Endothelial cell of umbilical vein (primary cell): ENCODE results near the gene USH1C. TPM values are rescaled to one million over a fixed set of nuclear protein-coding genes. Genes with fewer than 3 reads are reported as not detected.

Experiments used
- BruUV-seq: library from RNA; stranded (reverse); fragments of 400-500 nt; replicated peaks from 2 replicates; lab custom pipeline; 2021; lab: Mats Ljungman, UMichigan
- CTCF ChIA-PET: fragments of 300-600, 350-600 bp; sonication (Branson Sonifier 250); formaldehyde crosslinking; loops from one replicate; lab custom pipeline; 2021; ENCODE audit warnings: antibody characterized with exemption, inconsistent platforms; lab: Charles Lee
- POLR2A ChIA-PET: fragments of 300-600, 350-600 bp; sonication (Branson Sonifier 250); formaldehyde crosslinking; loops from one replicate; lab custom pipeline; 2021; ENCODE audit warnings: antibody characterized with exemption, inconsistent platforms; lab: Charles Lee
- DNase-seq: peaks from one replicate; pipeline ENCODE4 v3.0.0-alpha.2; 2011; ENCODE audit warnings: low read depth, low spot score
- FAIRE-seq: peaks from 2 replicates; lab custom pipeline; 2011; peaks lifted over from hg19 to GRCh38; lab: Jason Lieb, UNC
- H2AFZ ChIP-seq: 2 replicates; pipeline ENCODE4 v1.6.0; 2012; ENCODE audit warnings: low read depth, low read length, control low read depth, inconsistent platforms
- H3K27ac ChIP-seq: 2 replicates; pipeline ENCODE4 v1.5.1; 2011; ENCODE audit warnings: low read depth, mild to moderate bottlenecking, control low read depth, low read length, moderate library complexity; ENCODE audit not compliant: insufficient read depth
- H3K27me3 ChIP-seq, 2 experiments: 2 replicates each; pipeline versions ENCODE4 v1.6.0 to v1.6.1; 2011; ENCODE audit warnings: low read length in 2 of 2, mixed read lengths in 1 of 2; ENCODE audit not compliant: control insufficient read depth in 2 of 2, insufficient read depth in 2 of 2
- H3K36me3 ChIP-seq, 2 experiments: 2 replicates in 1 of 2; 3 replicates in 1 of 2; pipeline ENCODE4 v1.5.1; 2011; ENCODE audit warnings: low read length in 2 of 2, mild to moderate bottlenecking in 1 of 2, moderate library complexity in 1 of 2; ENCODE audit not compliant: control insufficient read depth in 2 of 2, insufficient read depth in 2 of 2; ENCODE audit errors: extremely low read depth in 1 of 2
- H3K4me1 ChIP-seq: 3 replicates; pipeline ENCODE4 v1.5.1; 2011; ENCODE audit warnings: mild to moderate bottlenecking, low read length; ENCODE audit not compliant: control insufficient read depth, insufficient read depth; ENCODE audit errors: extremely low read depth
- H3K4me2 ChIP-seq: 2 replicates; pipeline ENCODE4 v1.6.1; 2011; ENCODE audit warnings: low read length, control low read depth, mixed read lengths; ENCODE audit not compliant: insufficient read depth
- H3K4me3 ChIP-seq, 3 experiments: fragments of 200-600 bp in 1 of 3; sonication (generic), shearing (Covaris generic) in 1 of 3; replicated peaks in 1 of 3; 2 replicates each; pipeline ENCODE4 v1.5.1; 2011 to 2016; ENCODE audit warnings: control low read depth in 3 of 3, low read length in 3 of 3, mild to moderate bottlenecking in 2 of 3, inconsistent platforms in 1 of 3, low read depth in 1 of 3, moderate library complexity in 1 of 3; ENCODE audit not compliant: insufficient read depth in 1 of 3
- H3K79me2 ChIP-seq: 2 replicates; pipeline ENCODE4 v1.6.0; 2012; ENCODE audit warnings: low read length, inconsistent platforms; ENCODE audit not compliant: control insufficient read depth, insufficient read depth
- H3K9ac ChIP-seq: replicated peaks from 2 replicates; pipeline ENCODE3; 2011; ENCODE audit warnings: low read length, control low read depth; ENCODE audit not compliant: insufficient read depth; ENCODE audit errors: extremely low read depth
- H3K9me1 ChIP-seq: replicated peaks from 3 replicates; pipeline ENCODE4 v1.6.0; 2011; ENCODE audit warnings: mild to moderate bottlenecking, low read length; ENCODE audit not compliant: control insufficient read depth, insufficient read depth; ENCODE audit errors: extremely low read depth
- H3K9me3 ChIP-seq: replicated peaks from 2 replicates; pipeline ENCODE4 v1.5.1; 2012; ENCODE audit warnings: low read length, inconsistent platforms; ENCODE audit not compliant: control insufficient read depth, insufficient read depth
- H4K20me1 ChIP-seq: replicated peaks from 2 replicates; pipeline ENCODE3; 2011; ENCODE audit warnings: mild to moderate bottlenecking, low read length; ENCODE audit not compliant: control insufficient read depth, insufficient read depth; ENCODE audit errors: extremely low read depth
- FOS ChIP-seq: IDR thresholded peaks from 2 replicates; pipeline ENCODE4 v1.6.1; 2011; ENCODE audit warnings: mild to moderate bottlenecking, low read length, moderate library complexity, borderline replicate concordance; ENCODE audit not compliant: insufficient read depth
- MYC ChIP-seq: IDR thresholded peaks from one replicate; pipeline ENCODE4 v1.6.1; 2011; ENCODE audit warnings: mild to moderate bottlenecking, low read depth, low read length
- POLR2A ChIP-seq: IDR thresholded peaks from 2 replicates; pipeline ENCODE4 v1.6.1; 2012; ENCODE audit warnings: low read depth, mild to moderate bottlenecking, control low read depth, low read length
- dilution Hi-C: fragments of 300-500 bp; cut with MboI; formaldehyde crosslinking; loops from one replicate; pipeline ENCODE4 v1.15.0; 2019; ENCODE audit warnings: low sequenced_read_pairs; ENCODE audit not compliant: extremely low pct_ligation_motif_present
- intact Hi-C: fragments of 100-400 bp; cut with micrococcal nuclease; formaldehyde crosslinking; loops from one replicate; pipeline ENCODE4 v1.10.0; 2022
- polyA plus RNA-seq, 4 experiments: library from polyadenylated mRNA; depleted of rRNA in 3 of 4; stranded (reverse) in 3 of 4; unstranded in 1 of 4; fragments of >200 nt; gene quantifications; 2 replicates each; pipeline versions ENCODE4 v1.2.1 to v1.2.3, GENCODE V29; 2011 to 2012; ENCODE audit warnings: missing spikeins in 1 of 4
- total RNA-seq: library from RNA; stranded (reverse); gene quantifications from 2 replicates; pipeline ENCODE4 v1.2.3, GENCODE V29; 2021
- TF ChIP-seq, protein P1 (sequence below), 2 donors: IDR thresholded peaks; 1 replicate in 1 of 2; 2 replicates in 1 of 2; pipeline ENCODE4 v1.5.1; 2011; ENCODE audit warnings: low read length in 2 of 2, mild to moderate bottlenecking in 2 of 2, moderate library complexity in 2 of 2, control low read depth in 1 of 2, inconsistent platforms in 1 of 2, low read depth in 1 of 2; ENCODE audit not compliant: insufficient read depth in 1 of 2; ENCODE audit errors: extremely low read depth in 1 of 2

Gene USH1C
- total and polyA plus RNA-seq, 2 donors (not counting 3 experiments of a cell fraction or from before 2014, with no cell fraction given): not detected

DNA sequence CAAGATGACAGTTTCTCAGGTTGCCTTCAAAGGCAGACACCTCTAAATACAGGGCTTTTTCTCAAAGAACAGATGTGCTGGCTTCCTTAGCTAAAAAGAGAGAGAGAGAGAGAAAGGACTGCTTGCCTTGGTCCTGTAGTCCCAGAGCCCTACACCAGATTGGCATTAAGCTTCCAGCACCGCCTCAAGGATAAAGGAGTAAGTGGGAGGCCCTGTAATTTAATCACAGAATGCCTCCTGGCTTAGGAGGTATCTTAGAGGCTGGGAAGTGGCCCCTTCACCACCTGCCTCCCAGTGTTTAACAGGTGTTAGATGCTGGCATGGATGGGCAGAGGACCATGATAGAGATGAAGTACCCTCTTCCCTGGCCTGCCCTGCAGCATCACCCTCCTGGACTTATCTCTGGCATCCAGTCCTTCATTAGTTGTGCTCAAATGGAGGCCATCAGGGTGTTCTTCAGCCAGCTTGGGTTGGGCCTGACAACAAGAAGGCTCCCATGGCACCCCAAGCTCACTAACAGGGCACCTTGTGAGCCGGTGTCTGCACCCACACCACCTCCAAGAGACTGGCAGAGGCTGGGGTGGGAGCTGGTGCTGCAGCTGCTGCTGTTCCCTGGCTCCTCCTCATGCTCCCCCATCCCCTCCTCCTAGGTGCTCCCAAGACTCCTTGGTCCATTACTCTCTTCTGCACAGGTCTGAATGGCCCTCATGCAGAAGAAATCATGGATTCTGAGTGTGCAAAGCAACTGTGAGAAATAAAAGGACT, 100.1 kb downstream of the USH1C start:
- peaks cover 0 to 3% of the 10 kb centered on the region in 2 experiments for H3K27me3 ChIP-seq
- H3K9ac ChIP-seq: no peak overlapping the region
- no peaks in the 10 kb centered on the region for H3K9me1 ChIP-seq
- BruUV-seq: no TSS peak
- DNase-seq: no peak
- H3K4me3 ChIP-seq: no peak overlapping the region
- no peak overlapping the region for H2AFZ ChIP-seq
- no peaks in the 10 kb centered on the region for H3K36me3 ChIP-seq
- H3K9me3 ChIP-seq: no peaks in the 10 kb centered on the region
- intact Hi-C loops (no loop called here), dilution Hi-C loops (no loop called here)
- no peak overlapping the region for H3K4me2 ChIP-seq
- ChIA-PET POLR2A (no interaction called here), CTCF (no interaction called here)
- FAIRE-seq: no peak
- no peaks in the 10 kb centered on the region for H3K4me1 ChIP-seq
- H4K20me1 ChIP-seq: no peaks in the 10 kb centered on the region
- TF ChIP-seq POLR2A: no peak
- TF ChIP-seq FOS: no peak
- TF ChIP-seq, protein P1, sequence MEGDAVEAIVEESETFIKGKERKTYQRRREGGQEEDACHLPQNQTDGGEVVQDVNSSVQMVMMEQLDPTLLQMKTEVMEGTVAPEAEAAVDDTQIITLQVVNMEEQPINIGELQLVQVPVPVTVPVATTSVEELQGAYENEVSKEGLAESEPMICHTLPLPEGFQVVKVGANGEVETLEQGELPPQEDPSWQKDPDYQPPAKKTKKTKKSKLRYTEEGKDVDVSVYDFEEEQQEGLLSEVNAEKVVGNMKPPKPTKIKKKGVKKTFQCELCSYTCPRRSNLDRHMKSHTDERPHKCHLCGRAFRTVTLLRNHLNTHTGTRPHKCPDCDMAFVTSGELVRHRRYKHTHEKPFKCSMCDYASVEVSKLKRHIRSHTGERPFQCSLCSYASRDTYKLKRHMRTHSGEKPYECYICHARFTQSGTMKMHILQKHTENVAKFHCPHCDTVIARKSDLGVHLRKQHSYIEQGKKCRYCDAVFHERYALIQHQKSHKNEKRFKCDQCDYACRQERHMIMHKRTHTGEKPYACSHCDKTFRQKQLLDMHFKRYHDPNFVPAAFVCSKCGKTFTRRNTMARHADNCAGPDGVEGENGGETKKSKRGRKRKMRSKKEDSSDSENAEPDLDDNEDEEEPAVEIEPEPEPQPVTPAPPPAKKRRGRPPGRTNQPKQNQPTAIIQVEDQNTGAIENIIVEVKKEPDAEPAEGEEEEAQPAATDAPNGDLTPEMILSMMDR (IDR thresholded peaks at IDR 0.05; ENCODE audit: extremely low read depth in 1 of 2, insufficient read depth in 1 of 2, low read depth in 1 of 2, low read length in 2 of 2): no peak
- no peak for TF ChIP-seq MYC
- H3K79me2 ChIP-seq: no peaks in the 10 kb centered on the region
- H3K27ac ChIP-seq: no peak overlapping the region

Other genes starting within 250 kb of the USH1C start
- gene NCR3LG1, start 192.6 kb downstream of the USH1C start, total RNA-seq: 8.1 and 8.7 TPM in 2 replicates
- gene NCR3LG1, start 192.6 kb downstream of the USH1C start, polyA plus RNA-seq: 1.9 and 2.2 TPM in 2 replicates
- not detected in 2 replicates for gene KCNJ11, start 155.8 kb downstream of the USH1C start, total RNA-seq
- gene KCNJ11, start 155.8 kb downstream of the USH1C start, polyA plus RNA-seq: 0.04 TPM in 1 of 2 replicates, not detected in the other
- not detected in 2 replicates for gene ABCC8, start 67.6 kb downstream of the USH1C start, total RNA-seq
- not detected in 2 replicates for gene ABCC8, start 67.6 kb downstream of the USH1C start, polyA plus RNA-seq
- not detected in 2 replicates for gene OTOG, start 2.8 kb upstream of the USH1C start, total RNA-seq
- not detected in 2 replicates for gene OTOG, start 2.8 kb upstream of the USH1C start, polyA plus RNA-seq
- not detected in 2 replicates for gene MYOD1, start 175.2 kb upstream of the USH1C start, total RNA-seq
- not detected in 2 replicates for gene MYOD1, start 175.2 kb upstream of the USH1C start, polyA plus RNA-seq
- not detected in 2 replicates for gene KCNC1, start 190.4 kb upstream of the USH1C start, total RNA-seq
- not detected in 2 replicates for gene KCNC1, start 190.4 kb upstream of the USH1C start, polyA plus RNA-seq